LNCaP clone FGC (cell line): ENCODE measurements around the gene LMNB1.

Experiments
- DNase-seq: peaks from one replicate; pipeline ENCODE4 v3.0.0-alpha.2; 2011; ENCODE audit warnings: low read depth
- H3K4me3 ChIP-seq: 2 replicates; pipeline ENCODE4 v1.5.1; 2011; ENCODE audit warnings: mild to moderate bottlenecking, low read depth, low read length, control low read depth
- CTCF ChIP-seq: IDR thresholded peaks from 2 replicates; pipeline ENCODE4 v1.5.1; 2012; ENCODE audit warnings: mild to moderate bottlenecking; ENCODE audit not compliant: control insufficient read depth, insufficient read depth; ENCODE audit errors: extremely low read depth

The LMNB1 gene

GRCh38 chr5:126745259-126745992 lies 31.5 kb upstream of the LMNB1 start:
- TF ChIP-seq CTCF = no peak
- no peak overlapping the region for H3K4me3 ChIP-seq
- DNase-seq = no peak

GRCh38 chr5:126746290-126746689 lies 30.6 kb upstream of the LMNB1 start:
- DNase-seq = no peak
- H3K4me3 ChIP-seq = no peak overlapping the region
- no peak for TF ChIP-seq CTCF

DNA sequence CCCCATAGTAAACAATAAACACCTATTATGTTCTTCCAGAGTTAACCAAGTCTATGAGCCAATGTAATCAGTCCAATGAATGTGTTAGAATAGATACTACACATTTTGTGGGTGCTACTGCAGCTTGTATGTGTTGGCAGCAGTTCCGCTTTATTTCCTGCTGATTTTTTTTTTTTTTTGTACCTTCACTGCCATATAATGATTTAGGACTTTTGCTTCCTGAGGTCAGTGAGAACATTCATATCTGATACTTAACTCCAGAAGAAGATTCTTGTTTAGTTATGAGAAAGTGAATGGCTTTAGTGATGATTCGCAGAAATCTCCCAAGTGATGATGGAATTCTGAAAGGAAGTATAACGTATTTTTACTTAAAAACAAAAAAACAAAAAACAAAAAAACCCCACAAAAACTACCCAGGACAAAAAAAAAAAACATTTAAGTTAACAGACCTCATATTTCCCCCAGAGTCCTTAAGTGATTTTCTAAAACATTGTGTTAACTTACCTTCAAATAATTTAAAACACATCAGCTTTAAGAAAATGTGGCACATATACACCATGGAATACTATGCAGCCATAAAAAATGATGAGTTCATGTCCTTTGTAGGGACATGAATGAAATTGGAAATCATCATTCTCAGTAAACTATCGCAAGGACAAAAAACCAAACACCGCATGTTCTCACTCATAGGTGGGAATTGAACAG lies 24.7 kb upstream of the LMNB1 start:
- no peak overlapping the region for H3K4me3 ChIP-seq
- TF ChIP-seq CTCF = no peak
- DNase-seq = no peak

DNA sequence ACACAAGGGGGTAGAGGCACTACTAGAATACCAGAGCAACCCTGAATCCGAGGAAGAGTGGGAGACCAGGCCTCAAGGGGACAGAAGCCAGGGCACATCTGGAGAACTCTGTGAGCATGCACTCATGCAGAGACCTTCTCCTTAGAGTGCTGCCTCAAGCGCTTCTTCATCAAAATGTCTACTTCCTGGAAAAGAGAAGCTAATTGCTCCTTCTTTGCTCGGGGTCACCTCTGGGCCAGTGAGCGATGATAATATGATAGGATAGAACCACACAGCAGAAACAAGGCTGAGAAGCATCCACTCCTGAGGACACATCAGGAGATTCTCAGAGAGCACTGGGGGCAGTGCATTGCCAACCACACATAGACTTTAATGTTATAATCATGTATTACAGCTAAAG lies 23.7 kb upstream of the LMNB1 start:
- no peak overlapping the region for H3K4me3 ChIP-seq
- TF ChIP-seq CTCF = no peak
- DNase-seq = no peak

DNA sequence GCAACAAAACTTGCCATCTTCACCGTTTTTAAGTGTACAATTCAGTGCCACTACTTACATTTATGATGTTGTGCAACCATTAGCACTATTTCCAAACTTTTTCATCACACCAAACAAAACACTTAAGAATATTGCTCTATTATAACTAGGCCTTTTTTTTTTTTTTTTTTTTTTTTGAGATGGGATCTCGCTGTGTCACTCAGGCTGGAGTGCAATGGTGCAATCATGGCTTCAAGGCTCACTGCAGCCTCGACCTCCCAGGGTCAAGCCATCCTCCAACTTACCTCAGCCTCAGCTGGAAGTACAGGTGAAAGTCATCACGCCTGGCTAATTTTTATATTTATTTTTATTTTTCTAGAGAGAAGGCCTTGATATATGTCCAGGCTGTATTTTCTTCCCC lies 22.3 kb upstream of the LMNB1 start:
- H3K4me3 ChIP-seq = no peak overlapping the region
- no peak for DNase-seq
- TF ChIP-seq CTCF = no peak

DNA sequence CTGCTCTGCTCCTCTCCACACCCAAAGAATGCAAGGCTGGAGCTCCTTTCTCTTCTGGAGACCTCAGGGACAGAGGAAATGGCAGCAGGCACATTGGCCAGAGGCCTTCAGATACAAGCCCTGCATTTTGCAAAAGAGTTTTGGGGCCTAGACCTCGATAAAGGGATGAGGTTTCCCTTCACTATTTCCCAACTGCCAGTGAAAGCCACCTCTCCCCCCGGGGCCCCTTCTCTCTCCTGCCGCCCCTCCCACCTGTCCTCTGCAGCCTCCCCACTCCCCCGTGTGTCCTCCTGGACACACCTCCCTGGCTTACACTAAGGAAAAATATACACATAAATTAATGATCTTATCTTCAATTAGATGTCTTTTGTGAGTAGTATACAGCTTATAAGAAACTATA lies 21.3 kb upstream of the LMNB1 start:
- H3K4me3 ChIP-seq = no peak overlapping the region
- no peak for TF ChIP-seq CTCF
- no peak for DNase-seq
